ENCODE measurements around the gene SH3BP5L.
"Not testable (repeated sequence)": the region's sequence is repeated elsewhere in the genome, so short reads cannot be mapped to it uniquely, and the experiment has no call there.

The SH3BP5L gene

DNA sequence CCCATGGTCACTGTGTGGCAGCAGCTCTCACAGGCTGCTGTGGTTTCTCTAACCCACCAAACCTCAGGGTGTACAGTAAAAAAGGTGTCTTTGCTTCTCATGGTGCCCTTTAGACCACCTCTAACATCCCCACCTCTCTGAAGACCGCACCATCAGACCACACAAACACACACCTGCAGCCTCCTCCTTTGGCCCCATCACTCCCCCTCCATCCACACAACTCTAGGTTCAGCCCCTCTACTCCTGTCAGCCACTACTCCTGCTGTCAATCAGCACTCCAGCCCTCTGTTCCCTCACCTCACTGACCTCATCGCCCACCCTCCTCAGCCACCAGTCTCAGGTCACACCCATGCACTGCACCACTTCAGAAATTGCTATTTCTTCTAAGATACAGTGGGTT is 25.7 kb upstream of the SH3BP5L start:
- DNase-seq (ENCODE audit: low read depth in 2 of 2), result no peak

DNA sequence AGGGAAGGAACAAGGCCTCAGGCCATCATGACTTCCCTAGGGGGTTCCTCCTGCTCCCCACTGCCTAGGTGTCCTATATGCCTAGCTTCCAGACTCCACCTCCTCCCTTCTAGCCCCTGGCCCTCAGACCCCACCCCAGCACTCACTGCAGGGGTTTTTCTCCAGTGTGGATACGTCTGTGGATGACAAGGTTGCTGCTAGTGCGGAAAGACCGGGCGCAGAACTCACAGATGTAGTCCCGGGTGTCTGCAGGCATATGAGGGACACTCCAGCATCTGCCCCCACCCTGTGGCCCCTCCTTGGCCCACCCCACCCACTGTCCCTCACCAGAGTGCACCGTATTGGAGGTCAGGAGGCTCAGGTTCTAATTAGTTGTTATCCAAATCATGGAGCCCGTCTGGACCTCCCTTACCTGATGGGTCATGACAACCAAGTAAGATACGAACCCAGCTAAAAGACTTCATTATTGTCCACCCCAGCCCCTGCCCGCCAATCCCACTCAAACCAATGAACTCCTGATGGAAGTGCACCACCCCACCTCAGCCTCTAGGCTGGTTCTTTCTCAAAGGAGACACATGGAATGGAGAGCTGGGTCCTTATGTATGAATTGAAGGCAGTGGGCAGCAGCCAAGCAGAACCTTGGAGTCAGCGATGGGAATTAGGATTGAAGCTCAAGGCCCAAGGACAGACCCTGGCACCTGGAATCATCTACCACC is 25.0 kb upstream of the SH3BP5L start:
- no peak for DNase-seq (ENCODE audit: low read depth in 2 of 2)

DNA sequence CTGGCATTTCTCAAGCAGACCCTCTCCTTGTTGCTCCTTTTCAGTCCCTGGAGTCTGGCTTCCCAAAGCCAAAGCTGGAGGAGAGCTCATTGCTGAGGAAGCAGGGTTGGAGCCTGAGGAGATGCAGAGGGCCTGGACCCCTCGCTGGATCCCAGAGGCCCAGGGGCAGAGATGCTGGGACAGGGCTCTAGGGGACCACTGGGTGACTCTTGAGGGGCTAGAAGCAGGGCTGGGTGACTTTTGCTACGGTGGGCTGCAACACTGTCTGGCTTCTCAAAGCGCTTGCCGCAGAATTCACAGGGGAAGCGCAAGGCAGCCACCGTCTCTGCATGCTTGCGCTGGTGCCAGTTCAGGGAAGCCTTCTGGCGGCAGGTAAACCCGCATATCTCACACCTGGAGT is 24.4 kb upstream of the SH3BP5L start:
- DNase-seq (ENCODE audit: low read depth in 2 of 2), result no peak

DNA sequence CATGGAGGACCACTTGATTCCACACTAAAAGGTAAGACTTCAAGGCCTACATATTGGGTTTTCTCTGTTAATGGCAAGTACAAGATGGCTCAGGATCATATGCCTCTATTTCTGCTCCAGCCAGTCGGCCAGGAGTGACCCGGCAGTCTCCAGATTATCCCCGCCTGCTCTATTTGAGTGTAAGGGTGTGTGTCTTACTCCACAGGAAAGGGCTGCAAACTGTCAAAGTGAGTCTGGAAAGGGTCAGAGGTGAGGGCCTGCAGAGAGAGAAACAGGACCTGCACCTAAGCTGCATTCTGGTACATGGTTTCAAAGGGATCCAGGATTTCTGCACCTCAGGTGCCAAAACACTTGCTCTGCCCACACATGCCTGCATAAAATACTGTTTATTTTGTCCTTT is 23.9 kb upstream of the SH3BP5L start:
- DNase-seq (ENCODE audit: low read depth in 2 of 2), result no peak

DNA sequence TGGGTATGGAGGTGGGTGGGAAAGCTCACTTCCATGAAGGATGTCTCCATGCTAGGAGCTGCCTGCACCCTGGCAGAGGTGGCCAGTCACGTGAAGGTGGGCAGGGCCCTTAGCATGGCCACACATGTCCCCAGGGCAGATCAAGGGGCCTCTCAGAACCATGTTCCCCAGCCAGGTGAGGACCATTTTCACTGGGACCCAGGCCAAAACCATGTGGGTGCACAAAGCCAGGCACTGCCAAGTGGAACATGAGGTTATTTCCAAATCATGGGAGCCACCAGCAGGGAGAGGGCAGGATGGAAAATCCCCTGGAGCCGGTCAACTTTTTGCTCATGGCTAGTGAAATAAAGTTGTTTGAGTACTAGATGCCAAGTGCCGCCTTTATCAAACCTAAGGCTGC is 23.4 kb upstream of the SH3BP5L start:
- no peak for DNase-seq (ENCODE audit: low read depth in 2 of 2)

DNA sequence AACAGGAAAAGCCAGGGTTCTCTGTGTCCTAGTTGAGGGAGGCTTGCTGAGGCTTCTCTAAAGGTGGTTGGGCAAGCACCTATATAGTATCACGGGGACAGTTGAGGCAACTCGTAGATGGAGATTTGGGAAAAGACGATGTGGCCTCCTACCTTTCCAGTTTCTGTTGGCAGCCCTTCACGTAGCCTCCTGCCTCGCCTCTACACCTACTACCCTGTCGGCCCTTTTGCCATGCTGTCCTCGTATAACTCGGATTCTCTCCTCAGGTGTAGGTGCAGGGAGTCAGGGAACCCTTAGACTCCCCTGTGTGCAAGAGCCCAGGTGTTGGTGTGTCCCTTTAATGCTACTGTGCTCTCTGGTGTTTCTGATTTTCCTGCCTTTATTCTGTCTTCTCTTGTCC is 22.9 kb upstream of the SH3BP5L start:
- no peak for DNase-seq (ENCODE audit: low read depth in 2 of 2)

DNA sequence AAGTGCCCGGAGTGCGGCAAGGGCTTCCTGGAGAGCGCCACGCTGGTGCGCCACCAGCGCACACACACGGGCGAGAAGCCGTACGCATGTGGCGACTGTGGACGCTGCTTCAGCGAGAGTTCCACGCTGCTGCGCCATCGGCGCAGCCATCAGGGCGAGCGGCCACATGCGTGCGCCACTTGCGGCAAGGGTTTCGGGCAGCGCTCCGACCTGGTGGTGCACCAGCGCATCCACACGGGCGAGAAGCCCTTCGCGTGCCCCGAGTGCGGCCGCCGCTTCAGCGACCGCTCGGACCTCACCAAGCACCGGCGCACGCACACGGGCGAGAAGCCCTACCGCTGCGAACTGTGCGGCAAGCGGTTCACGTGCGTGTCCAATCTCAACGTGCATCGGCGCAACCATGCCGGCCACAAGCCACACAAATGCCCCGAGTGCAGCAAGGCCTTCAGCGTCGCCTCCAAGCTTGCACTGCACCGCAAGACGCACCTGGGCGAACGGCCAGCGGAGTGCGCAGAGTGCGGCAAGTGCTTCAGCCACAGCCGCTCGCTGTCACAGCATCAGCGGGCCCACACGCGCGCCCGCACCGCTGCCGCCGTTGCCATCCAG is 22.3 kb upstream of the SH3BP5L start:
- DNase-seq (ENCODE audit: low read depth in 2 of 2), result no peak

DNA sequence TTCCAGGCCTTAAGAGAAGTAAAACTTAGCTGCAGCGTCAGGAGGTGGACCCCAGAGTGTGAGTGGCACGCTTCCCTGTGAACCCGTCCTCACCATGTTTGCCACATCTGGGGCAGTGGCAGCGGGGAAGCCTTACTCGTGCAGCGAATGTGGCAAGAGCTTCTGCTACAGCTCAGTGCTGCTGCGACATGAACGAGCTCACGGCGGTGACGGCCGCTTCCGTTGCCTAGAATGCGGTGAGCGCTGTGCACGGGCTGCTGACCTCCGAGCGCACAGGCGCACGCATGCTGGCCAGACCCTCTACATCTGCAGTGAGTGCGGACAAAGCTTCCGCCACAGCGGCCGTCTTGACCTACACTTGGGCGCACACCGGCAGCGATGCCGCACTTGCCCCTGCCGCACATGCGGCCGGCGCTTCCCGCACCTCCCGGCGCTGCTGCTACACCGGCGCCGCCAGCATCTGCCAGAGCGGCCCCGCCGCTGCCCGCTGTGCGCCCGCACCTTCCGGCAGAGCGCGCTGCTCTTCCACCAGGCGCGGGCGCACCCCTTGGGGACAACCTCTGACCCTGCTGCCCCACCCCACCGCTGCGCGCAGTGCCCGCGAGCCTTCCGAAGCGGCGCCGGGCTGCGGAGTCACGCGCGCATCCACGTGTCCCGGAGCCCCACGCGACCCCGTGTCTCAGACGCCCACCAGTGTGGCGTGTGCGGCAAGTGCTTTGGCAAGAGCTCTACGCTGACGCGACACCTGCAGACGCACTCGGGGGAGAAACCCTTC is 21.7 kb upstream of the SH3BP5L start:
- no peak for DNase-seq (ENCODE audit: low read depth in 2 of 2)

DNA sequence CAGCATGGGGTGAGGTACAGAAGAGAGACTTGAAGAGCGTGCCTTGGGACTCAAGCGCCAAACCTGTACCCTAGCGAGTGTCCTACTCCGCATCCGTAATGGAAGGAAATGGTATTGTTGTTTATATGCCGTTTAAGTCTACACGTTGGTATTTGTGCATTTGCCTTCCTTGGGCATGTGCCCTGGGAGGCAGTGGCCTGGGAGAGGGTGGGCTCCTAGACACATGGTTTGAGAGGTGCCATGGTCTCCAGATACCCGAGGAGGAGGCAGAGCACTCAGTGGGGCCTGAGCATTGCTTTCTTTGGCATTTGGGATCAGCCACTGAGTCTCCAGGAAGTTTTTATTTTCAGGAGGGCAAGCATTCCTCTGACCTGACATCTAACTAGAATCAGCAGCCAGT is 18.8 kb upstream of the SH3BP5L start:
- no peak for DNase-seq (ENCODE audit: low read depth in 2 of 2)

DNA sequence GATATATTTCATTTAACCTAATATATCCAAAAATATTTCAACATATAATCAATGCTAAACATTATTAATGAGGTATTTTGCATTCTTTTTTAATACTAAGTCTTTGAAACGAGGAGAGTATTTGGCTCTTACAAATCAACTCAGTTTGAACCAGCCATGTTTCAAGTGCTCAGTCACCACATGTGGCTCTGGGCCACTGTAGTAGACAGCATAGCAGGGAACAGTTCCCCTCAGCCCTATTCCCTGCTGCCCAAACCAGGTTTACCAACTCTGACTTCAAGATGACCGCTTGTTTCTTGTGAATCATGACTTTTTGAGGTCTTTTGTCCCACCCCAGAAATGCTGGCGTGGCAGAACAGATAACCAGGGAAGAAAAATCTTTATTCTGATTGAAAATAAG is 18.0 kb upstream of the SH3BP5L start:
- DNase-seq (ENCODE audit: low read depth in 2 of 2), result no peak

DNA sequence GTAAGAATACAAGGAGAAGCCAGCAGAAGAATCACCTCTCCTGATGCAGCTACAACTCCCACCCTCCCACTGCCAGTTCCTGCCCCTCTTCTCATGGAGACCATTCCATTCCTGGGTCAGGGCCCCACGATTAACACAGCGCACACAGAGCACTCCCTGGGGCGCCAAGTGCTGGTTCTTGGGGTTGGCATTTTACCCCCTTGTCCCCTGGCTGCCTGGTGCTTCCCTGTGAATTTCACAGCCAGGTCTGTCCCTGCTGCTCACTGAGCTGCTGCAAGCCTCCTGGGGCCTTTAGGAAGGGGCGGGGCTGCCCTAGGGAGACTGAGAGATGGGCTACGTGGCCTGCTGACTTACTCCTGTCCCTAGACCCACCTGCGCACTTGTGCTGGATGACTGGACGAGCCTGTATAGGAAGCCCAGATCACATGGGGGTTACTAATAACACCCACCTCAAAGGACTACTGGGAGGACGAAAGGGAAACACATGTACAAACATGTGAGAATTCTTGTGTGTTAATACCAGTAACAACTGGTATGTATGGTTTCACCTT is 17.1 kb upstream of the SH3BP5L start:
- DNase-seq (ENCODE audit: low read depth in 2 of 2), result no peak

DNA sequence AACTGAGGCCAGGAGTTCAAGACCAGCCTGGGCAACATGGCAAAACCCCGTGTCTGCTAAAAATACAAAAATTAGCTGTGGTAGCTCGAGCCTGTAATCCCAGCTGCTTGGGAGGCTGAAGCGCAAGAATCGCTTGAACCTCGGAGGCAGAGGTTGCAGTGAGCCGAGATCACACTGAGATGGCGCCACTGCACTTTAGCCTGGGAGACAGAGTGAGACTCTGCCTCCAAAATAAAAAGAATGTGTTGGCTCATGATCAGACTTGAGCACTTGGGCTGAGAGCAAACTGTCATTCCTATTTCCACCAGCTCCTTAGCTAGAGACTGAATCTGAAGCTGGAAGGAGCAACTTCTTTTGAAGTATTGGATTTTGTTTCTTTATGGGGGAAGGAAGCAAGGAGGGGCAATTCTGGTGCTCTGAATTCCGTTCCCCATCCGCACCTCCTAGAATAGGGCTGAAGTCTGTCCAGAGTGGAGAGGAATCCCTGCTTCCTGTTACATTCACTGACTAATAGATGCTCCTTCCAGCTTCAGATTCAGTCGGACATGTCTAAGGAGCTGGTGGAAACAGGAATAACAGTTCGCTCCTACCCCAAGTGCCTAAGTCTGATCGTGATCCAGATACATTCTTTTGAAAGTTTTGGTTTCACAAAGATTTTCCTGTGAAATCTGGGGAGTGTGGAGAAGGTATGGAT is 16.1 kb upstream of the SH3BP5L start:
- DNase-seq (ENCODE audit: low read depth in 2 of 2), result no peak

DNA sequence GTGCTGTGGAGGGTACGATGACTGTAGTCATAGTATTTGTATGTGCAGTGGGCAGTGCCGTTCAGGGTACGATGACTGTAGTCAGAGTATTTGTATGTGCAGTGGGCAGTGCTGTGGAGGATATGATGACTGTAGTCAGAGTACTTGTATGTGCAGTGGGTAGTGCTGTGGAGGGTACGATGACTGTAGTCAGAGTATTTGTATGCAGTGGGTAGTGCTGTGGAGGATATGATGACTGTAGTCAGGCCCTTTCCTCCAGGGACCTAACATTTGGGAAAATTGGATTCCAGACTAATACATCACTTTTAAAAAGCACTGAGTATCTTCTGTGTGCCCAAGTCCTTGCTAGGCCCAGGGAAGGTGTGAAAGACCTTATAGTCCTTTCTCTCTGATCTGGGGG is 15.2 kb upstream of the SH3BP5L start:
- DNase-seq (ENCODE audit: low read depth in 2 of 2), result no peak

DNA sequence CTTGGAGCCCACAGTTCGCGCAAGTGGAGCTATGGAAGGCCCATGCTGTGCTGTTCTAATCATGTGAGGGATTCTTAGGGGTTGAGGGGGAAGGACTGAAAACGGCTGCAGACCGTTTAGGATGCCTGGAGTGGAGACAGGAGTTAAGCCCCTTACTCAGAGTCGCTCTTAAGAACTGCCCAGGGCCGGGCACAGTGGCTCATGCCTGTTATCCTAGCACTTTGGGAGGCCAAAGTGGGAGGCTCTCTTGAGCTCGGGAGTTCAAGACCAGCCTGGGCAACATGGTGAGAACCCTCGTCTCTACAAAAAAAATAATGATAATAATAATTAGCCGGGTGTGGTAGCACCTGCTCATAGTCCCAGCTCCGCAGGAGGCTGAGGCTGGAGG is 13.4 kb upstream of the SH3BP5L start:
- DNase-seq (ENCODE audit: low read depth in 2 of 2), result no peak

DNA sequence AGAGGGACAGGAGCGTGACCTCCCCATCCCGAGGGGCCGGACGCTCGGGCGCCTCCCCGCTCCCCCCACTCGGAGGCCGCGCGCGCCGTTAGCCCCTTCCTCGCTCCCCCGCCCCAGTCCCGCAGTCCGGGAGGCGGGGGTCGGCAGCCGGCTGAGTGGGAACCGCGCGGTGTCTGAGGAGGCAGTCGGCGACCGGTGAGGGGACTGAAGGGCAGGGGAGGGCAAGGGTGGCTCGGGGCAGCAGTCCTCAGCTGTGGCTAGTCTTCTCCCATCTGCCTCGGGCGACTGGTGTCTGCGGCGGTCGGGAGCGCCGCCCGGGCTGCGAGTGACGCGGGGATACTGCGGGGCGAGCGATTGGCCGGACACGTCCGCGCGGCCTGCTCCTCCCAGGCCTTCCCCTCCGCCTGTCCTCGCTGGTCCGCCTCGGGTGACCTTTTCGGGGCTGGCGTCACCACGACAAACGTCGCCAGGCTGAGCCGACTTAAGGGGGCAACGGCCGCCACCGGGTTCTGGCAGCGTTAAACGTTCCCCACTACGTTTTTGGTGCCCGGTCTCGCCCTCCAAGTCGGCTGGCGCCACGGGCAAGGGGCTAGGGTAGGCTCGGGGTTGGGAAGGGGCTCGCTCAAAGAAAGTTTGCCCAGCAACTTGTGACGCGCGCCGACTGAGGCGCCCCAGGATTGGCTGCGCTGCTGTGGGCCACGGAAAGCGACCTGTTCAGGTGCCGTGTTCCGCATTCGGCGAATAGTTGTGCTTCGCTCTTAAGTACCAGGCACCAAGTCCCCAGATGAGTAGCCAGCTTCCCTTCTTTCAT is 12.8 kb upstream of the SH3BP5L start:
- DNase-seq (ENCODE audit: low read depth in 2 of 2), result peak; percentile 72 to 73

DNA sequence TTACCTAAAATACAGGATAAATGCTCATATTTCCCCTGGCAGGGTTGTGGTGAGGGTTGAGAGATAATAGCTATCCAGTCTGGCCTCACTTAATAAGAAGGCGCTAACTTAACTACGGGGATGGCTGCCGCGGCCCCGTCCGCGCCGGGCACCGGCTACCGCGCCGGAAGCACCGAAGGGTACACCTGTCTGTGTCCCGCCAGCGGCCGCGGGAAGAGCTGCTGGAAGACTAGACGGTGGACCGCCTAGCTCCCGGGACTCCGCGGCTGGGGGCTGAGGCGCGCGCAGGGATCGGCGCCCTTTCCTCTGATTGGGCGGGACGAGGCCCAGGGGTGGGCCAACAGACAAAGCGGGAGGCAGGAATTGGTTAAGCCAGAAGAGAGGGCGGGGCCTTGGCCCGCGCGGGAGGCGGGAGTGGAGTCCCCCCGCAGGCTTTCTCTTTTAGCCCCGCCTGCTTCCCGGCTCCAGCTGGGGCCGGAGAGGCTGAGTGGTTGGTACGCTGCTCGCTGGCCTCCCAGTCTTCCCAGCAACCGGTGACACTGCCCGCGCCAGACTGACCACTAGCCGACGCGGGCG is 12.2 kb upstream of the SH3BP5L start, which contains the start of gene ZNF672:
Gene ZNF672, plus strand, starts transcription at position 444 of the 576 bp plus-strand sequence. CDS start 9,051 bp downstream, outside the sequence.
- DNase-seq (ENCODE audit: low read depth in 2 of 2), result peak; percentile 84 to 87

DNA sequence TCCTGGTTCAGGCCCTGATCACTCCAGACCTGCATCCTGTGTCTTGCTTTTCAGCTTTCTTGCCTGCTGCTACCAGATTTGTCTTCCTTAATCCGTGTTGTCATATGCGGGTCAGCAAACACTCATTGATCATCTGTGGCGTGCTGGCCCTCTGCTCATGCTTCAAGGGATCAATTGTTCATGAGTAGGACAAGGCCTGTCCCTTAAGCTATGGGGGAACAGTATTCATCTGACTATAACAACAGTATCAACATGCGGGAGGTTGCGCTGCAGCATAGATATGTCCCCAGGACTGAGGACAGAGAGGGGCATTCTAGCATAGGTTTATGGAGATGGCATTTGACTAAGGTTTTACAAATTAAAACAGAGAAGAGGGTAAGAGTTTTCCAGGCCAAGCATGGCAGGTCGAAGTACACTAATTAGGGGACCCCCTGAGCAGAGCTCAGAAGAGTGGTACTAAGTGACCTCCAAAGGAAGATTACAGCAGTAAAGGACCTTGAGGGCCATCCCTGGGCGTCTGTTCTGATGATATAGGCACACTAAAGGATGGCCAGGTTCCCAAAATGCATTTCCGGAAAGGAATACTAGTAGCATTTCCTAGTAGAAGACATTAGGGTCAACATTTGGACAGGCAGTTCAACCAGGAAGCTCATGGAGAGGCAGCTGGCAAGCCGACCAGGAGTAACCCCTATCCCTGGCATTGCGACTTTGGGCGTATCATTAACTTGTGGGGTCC is 11.5 kb upstream of the SH3BP5L start:
- no peak for DNase-seq (ENCODE audit: low read depth in 2 of 2)

DNA sequence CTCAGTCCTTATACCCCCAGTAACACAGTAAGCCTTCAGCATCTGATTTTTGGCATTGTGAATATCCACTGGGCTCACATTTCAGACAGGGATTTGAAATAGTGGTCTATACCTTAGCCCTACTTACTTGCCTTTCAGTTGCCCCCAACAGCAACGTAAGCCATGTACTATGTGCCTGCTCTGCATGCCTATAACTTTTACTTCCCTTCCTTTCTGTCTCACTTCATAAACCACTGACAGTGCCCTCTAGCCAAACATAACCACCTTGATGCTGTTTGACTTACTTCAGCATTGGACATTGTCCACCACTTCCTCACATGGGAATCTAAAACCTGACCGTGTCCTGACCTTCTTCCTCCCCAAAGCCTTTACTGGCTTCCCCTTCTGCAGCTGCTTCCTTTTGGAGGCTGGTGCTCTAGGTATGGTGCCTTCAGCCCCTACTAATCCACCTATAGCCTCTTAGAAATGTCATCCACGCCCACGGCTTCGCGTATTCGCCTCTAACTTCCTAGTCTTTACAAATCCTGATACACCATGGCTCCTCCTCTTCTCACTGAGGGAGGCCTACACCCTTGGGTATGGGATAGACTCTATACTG is 8.7 kb upstream of the SH3BP5L start:
- no peak for DNase-seq (ENCODE audit: low read depth in 2 of 2)

DNA sequence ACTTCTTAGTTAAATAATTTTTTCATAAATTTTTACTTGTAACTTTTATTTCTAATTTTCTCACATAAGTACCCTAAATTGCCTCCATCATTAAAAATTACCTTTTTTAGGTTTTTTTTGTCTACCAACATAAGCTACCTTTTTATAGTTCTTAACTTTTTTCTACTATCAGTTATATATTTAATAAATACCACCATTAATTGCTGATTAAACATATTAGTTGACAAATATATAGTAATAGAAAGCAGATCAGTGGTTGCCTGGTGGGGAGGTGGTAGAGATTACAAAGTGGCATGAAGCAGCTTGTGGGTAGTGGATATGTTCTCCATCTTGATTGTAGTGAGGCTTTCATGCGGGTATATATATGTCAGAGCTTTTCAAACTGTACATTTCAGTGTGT is 6.1 kb upstream of the SH3BP5L start:
- no peak for DNase-seq (ENCODE audit: low read depth in 2 of 2)

DNA sequence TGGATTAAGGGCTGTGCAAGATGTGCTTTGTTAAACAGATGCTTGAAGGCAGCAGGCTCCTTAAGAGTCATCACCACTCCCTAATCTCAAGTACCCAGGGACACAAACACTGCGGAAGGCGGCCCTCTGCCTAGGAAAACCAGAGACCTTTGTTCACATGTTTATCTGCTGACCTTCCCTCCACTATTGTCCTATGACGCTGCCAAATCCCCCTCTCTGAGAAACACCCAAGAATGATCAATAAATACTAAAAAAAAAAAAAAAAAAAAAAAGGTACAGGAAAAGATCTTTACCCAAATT is 5.0 kb upstream of the SH3BP5L start:
- DNase-seq (ENCODE audit: low read depth in 2 of 2), result not testable (repeated sequence)

Measured in stimulated activated CD8-positive, alpha-beta memory T cell treated with anti-CD3 and anti-CD28 coated beads, Interleukin-15, amount 100 ng/mL, for 4 hours (primary cell).